GM19452 (cell line): ENCODE data around the gene ACOT7.

Experiments used
- ATAC-seq: cut with Tn5 transposase; IDR thresholded peaks from one replicate; pipeline ENCODE4 v1.9.1; 2021; ENCODE audit not compliant: unreplicated experiment

The ACOT7 gene

GRCh38 chr1:6424619-6425593 lies 31.3 kb upstream of the ACOT7 start, which contains the start of gene ESPN:
TSS of gene ESPN (plus strand) at chr1:6424776. CDS start at chr1:6424956, 180 bp downstream.
- no peak for ATAC-seq

- ATAC-seq = no peak
Measured at GRCh38 chr1:6424000-6424565, 30.5 kb upstream of the ACOT7 start.

GRCh38 chr1:6423321-6423999 lies 29.9 kb upstream of the ACOT7 start:
- ATAC-seq = no peak

- ATAC-seq = no peak
Measured at GRCh38 chr1:6421266-6421665, 27.7 kb upstream of the ACOT7 start.

- ATAC-seq = no peak
Measured at GRCh38 chr1:6420454-6421042, 27.0 kb upstream of the ACOT7 start.

- no peak for ATAC-seq
Measured at GRCh38 chr1:6419804-6420453, 26.4 kb upstream of the ACOT7 start, which contains the start of gene HES2. TSS of gene HES2 (minus strand) at chr1:6419919. CDS start at chr1:6419820, 99 bp downstream.

- no peak for ATAC-seq
Measured at GRCh38 chr1:6419397-6419803, 25.8 kb upstream of the ACOT7 start.

- ATAC-seq = no peak
Measured at GRCh38 chr1:6418668-6419396, 25.3 kb upstream of the ACOT7 start.

- no peak for ATAC-seq
Measured at GRCh38 chr1:6417961-6418667, 24.5 kb upstream of the ACOT7 start.

GRCh38 chr1:6416906-6417305 lies 23.3 kb upstream of the ACOT7 start:
- no peak for ATAC-seq

- no peak for ATAC-seq
Measured at GRCh38 chr1:6416295-6416656, 22.7 kb upstream of the ACOT7 start.

- ATAC-seq = no peak
Measured at GRCh38 chr1:6414881-6415626, 21.5 kb upstream of the ACOT7 start.

- peak; percentile 84 for ATAC-seq
Measured at GRCh38 chr1:6414443-6414844, 20.9 kb upstream of the ACOT7 start.

- no peak for ATAC-seq
Measured at GRCh38 chr1:6412896-6413295, 19.3 kb upstream of the ACOT7 start.

GRCh38 chr1:6410248-6410893 lies 16.8 kb upstream of the ACOT7 start:
- ATAC-seq = no peak

- ATAC-seq = no peak
Measured at GRCh38 chr1:6409733-6410132, 16.2 kb upstream of the ACOT7 start.

GRCh38 chr1:6409053-6409452 lies 15.5 kb upstream of the ACOT7 start:
- no peak for ATAC-seq

- no peak for ATAC-seq
Measured at GRCh38 chr1:6408023-6408422, 14.5 kb upstream of the ACOT7 start.
